HL-60/S4 treated with retinoic acid at 250 ng/mL for 4 days and 3 days (cell line): ENCODE data around the gene SEC16B.

ENCODE experiments used
- in situ Hi-C: fragments of 300-500 bp; cut with MboI; formaldehyde crosslinking; loops from 2 replicates; pipeline ENCODE4 v1.7.0; 2022; ENCODE audit warnings: low sequenced_read_pairs

SEC16B gene

DNA sequence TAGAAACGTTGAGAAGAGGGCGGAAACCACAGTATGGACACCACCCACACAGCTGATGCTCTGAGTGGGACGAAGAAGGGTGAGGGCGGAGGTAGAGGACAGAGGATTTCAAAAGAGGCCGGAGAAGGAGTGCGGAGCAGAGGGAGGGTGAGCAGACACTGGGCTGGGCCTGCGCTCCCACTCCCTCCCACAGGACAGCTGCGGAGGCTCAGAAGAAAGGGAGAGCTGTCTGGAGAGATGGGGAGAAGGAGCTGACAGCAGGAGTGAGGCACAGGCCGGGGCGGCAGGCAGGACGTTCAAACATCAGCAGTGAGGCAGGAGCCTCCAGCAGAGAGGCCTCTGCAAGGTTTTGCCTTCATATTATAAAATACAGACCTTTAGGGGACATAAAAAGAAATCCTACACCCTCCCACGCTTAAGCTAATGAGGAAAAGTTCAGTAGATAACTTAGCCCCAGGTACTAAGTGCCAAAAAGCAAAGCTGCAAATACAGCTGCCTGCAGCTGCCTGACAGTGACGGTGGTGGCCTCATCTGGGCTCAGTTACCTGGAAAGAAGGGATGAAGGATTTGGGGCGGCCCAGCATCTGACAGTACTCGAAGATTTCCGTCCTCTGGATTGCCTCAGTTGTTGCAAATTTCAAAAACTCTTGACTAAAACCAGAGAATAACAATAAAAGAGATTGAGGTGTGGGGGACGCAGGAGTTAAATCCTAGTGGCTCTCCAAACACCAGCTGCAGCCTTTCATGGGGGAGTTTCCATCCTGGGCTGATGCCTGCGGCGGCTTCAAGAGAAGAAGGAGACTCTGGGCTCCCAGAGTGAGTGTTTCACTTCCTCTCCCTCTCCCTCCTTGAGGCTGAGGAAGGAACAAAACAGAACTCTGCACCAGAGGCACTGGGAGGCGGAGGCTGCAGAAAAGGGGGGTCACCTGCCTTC is 25.6 kb downstream of the SEC16B start:
- in situ Hi-C loops = no loop called here

DNA sequence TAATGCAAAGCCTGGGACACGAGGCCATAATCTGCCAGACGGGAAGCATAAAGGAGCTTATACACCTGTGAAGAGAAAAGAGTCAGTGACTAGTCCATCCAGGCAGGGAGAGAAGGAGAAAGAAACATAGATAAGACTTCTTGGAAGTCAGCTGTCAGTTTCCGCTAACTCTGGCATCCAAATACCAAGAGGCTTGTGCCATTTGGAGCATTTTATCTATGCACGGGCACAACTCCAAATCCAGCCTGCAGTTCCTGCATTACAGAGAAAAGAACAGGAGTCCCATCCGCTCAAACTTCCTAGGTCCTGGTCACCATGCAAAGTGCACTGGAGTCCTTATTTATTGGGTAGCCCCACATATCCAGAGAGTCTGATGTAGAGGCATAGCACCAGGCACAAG is 27.9 kb downstream of the SEC16B start:
- in situ Hi-C loops = no loop called here

- in situ Hi-C loops = no loop called here
Observed at GRCh38 chr1:177940682-177941081, 29.2 kb downstream of the SEC16B start.

GRCh38 chr1:177937931-177938330 is 31.9 kb downstream of the SEC16B start:
- in situ Hi-C loops = no loop called here

- in situ Hi-C loops = no loop called here
Observed at GRCh38 chr1:177937174-177937770, 32.6 kb downstream of the SEC16B start.

- in situ Hi-C loops = no loop called here
Observed at GRCh38 chr1:177935638-177936415, 34.0 kb downstream of the SEC16B start.

GRCh38 chr1:177934927-177935326 is 34.9 kb downstream of the SEC16B start:
- in situ Hi-C loops = no loop called here

- in situ Hi-C loops = no loop called here
Observed at GRCh38 chr1:177934461-177934860, 35.4 kb downstream of the SEC16B start.

DNA sequence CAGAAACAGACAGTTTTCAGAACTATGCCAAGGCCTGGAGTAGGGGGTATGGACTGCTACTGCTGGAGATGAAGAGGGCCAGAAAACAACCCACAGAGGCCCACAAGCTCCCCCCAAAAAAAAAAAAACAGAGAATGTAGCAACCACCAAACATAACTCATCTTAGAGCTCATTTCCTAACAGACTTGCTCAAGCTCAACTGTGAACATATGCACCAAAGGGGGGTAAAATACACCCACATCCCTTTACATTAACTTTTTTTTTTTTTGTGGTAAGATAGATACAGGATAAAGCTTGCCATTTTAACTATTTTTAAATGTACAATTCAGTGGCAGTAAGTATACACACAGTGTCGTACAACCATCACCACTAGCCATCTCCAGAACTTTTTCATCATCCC is 36.0 kb downstream of the SEC16B start:
- in situ Hi-C loops = no loop called here

GRCh38 chr1:177932123-177932522 is 37.7 kb downstream of the SEC16B start:
- in situ Hi-C loops = no loop called here

DNA sequence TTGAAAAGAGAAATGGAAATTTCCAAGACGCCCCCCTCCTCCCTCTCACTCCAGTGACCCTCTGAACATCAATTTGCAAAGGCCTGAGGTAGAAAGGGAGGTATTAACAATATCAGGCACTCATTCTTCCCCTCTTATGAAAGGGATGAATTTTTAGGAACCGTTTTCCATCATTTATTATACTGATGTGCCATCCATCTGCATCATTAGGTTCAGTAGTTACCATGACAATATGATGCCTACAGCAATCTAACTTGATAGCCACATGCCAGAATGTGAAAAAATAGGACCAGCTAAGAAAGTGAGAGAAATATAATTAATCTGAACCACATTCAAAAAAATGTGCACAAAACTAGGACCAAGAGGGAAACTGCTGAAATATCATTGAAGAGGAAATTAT is 40.9 kb downstream of the SEC16B start:
- in situ Hi-C loops = no loop called here

GRCh38 chr1:177928194-177928593 is 41.7 kb downstream of the SEC16B start:
- in situ Hi-C loops = no loop called here

DNA sequence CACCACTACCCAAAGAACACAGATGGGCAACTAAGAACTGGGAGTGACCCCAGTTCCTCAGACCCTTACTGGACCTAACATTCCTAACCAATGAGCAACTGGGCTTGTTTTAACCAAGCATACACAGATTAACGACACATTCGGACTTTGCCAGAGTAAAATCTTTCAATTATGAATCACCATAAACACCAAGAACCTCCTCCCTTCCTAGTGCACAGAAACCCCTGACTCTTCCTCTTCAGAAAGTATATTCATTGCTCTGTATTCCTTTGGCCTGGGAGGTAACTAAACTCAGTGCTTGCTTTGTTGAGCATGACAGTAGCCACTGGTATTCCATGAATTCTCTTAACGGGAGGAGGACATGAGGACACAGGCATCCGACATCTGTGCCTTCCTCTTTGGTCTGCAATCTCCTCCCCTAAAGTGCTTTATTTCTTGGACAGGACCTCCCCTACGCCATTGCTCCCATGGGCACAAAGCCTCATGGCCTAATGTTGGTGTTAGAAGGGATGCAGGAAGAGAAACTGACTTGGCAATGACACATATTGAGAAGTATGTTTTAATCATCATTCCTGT is 42.7 kb downstream of the SEC16B start:
- in situ Hi-C loops = no loop called here

DNA sequence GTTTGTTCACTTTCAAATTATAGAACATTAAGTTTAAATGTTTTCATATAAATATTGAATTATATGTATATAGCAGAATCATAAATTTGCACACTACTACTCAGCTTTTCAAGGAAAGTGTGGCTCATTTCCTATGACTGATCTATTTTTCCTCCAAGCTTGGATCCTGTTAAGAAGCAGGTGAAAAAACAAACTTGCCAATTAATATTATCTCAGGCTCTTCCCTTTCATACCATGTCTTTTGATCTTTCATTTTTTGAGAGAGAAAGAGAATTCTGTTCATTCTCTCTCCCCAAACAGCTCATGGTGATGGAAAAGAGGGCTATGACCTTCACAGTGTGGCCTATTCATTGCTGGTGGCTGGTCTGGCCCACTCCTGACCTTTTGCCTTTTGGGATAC is 43.7 kb downstream of the SEC16B start:
- in situ Hi-C loops = no loop called here

- in situ Hi-C loops = no loop called here
Observed at GRCh38 chr1:177925006-177925405, 44.9 kb downstream of the SEC16B start.

- in situ Hi-C loops = no loop called here
Observed at GRCh38 chr1:177923441-177923840, 46.4 kb downstream of the SEC16B start.

- in situ Hi-C loops = no loop called here
Observed at GRCh38 chr1:177922209-177922608, 47.6 kb downstream of the SEC16B start.

DNA sequence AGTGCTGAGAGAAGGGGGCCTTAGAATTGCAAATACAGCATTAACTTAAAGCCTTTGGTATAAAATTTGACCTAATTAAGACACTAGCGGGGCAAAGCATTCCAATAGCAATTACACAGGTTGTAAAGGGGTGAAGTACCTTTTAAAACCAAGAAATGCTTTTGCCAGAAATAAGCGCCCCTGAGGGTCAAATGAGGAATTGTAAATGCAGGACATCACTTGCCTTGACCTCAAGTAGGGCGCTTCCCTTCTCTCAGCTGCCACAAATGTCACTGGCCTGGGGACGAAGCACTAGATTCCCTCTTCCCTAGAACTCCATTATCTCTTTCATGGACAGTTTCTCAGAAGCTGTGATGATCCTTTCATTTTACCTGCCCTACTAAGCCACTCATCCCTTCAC is 48.3 kb downstream of the SEC16B start:
- in situ Hi-C loops = no loop called here

DNA sequence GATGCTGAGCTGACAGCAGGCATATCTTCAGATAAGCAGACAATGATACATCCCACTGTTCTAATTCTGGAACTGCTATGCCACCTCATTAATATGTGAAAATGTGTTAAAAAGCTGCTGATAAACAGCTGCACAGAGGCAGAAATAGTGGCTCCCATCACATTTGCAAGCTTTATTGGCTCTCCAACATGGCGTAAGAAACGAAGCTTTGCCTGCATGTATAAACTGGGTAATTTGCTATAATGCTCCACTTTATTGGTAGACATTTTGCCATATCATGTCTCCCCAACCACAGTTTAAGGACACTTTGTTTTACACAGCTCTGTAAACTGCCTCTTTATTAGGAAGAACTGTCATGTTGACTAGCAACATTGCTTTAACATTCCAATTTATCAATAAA is 49.8 kb downstream of the SEC16B start:
- in situ Hi-C loops = no loop called here

DNA sequence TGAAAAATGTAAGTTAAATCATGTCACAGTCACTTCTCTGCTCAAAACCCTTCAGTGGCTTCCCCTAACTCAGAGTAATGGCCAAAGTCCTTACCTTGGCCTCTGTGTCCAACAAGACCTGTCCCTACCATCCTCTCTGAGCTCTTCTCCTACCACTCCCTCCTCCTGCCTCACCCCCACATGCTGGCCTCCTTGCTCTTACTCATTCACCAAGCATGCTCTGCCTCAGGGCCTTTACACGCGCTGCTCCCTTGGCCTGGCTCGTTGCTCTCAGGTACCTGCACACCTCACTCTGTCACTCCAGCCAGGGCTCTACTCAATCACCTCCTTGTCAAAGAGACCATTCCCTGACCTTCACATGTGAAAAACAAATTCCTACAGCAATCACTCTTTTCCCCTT is 54.2 kb downstream of the SEC16B start:
- in situ Hi-C loops = no loop called here

- in situ Hi-C loops = no loop called here
Observed at GRCh38 chr1:177914603-177915002, 55.3 kb downstream of the SEC16B start.
